Stomach (tissue), 4 donors: ENCODE data around the gene VWA2.

Experiments used
- CTCF ChIP-seq, 7 experiments: fragments of 450-650 bp in 4 of 7; fragments of 200-600 bp in 3 of 7; sonication (generic) in 3 of 7; IDR thresholded peaks; one replicate each; pipeline ENCODE4 v1.5.1; 2016 to 2019; ENCODE audit warnings: antibody characterized with exemption in 7 of 7, control low read depth in 2 of 7, mild to moderate bottlenecking in 1 of 7
- EP300 ChIP-seq: sonication (generic); formaldehyde crosslinking; IDR thresholded peaks from one replicate; pipeline ENCODE4 v1.6.1; 2017; ENCODE audit warnings: antibody characterized with exemption
- POLR2AphosphoS5 ChIP-seq, 3 donors: sonication (generic); formaldehyde crosslinking; IDR thresholded peaks; one replicate each; pipeline ENCODE4 v1.6.1; 2016; ENCODE audit warnings: antibody characterized with exemption in 3 of 3

- TF ChIP-seq EP300, result no peak
- no peak for TF ChIP-seq CTCF (IDR thresholded peaks at IDR 0.05)
- no peak for TF ChIP-seq POLR2AphosphoS5 (IDR thresholded peaks at IDR 0.05)
Measured at GRCh38 chr10:114301951-114302710, 63.1 kb downstream of the VWA2 start.
